Skeletal muscle satellite cell (primary cell): ENCODE results near the gene BAX.
"Not testable (repeated sequence)": the region's sequence is repeated elsewhere in the genome, so short reads cannot be mapped to it uniquely, and the experiment has no call there.

Experiments used
- H3K27me3 ChIP-seq: 2 replicates; pipeline ENCODE4 v1.7.0; 2013; ENCODE audit warnings: low read length; ENCODE audit not compliant: control insufficient read depth, insufficient read depth
- H3K36me3 ChIP-seq: 2 replicates; pipeline ENCODE4 v1.7.0; 2013; ENCODE audit warnings: mild to moderate bottlenecking, control low read depth, low read length; ENCODE audit not compliant: insufficient read depth
- H3K4me1 ChIP-seq: 2 replicates; pipeline ENCODE4 v1.7.0; 2013; ENCODE audit warnings: low read length; ENCODE audit not compliant: control insufficient read depth, insufficient read depth
- H3K4me2 ChIP-seq: 2 replicates; pipeline ENCODE4 v1.7.0; 2013; ENCODE audit warnings: mild to moderate bottlenecking, low read length
- H3K4me3 ChIP-seq: 2 replicates; pipeline ENCODE4 v1.7.0; 2013; ENCODE audit warnings: low read length
- H3K9ac ChIP-seq: 2 replicates; pipeline ENCODE4 v1.7.0; 2013; ENCODE audit warnings: mild to moderate bottlenecking, low read depth, low read length, moderate library complexity
- H3K9me3 ChIP-seq: replicated peaks from 2 replicates; pipeline ENCODE4 v1.7.0; 2013; ENCODE audit warnings: mild to moderate bottlenecking, control low read depth, low read length

BAX gene

GRCh38 chr19:48919271-48919670 lies 35.4 kb upstream of the BAX start:
- H3K27me3 ChIP-seq, H3K9me3 ChIP-seq, H3K4me1 ChIP-seq, H3K4me3 ChIP-seq, H3K9ac ChIP-seq, H3K4me2 ChIP-seq: not testable (repeated sequence)
- peaks cover 57% of the 10 kb centered on the region for H3K36me3 ChIP-seq

DNA sequence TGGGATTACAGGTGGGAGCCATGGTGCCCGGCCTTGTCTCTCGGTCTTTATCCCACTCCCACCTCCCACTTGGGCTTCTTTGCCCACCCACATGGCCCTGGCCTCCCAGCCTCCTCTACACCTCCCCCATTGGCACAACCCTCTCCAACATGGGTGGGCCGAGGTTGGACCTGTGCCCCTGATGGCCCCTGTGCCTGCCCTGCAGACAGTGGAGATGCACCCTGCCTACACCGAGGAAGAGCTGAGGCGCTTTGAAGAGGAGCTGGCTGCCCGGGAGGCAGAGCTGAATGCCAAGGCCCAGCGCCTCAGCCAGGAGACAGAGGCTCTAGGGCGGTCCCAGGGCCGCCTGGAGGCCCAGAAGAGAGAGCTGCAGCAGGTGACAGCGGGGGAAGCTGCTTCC lies 33.7 kb upstream of the BAX start:
- H3K9me3 ChIP-seq, result no peaks in the 10 kb centered on the region
- peaks cover 46% of the 10 kb centered on the region for H3K36me3 ChIP-seq

DNA sequence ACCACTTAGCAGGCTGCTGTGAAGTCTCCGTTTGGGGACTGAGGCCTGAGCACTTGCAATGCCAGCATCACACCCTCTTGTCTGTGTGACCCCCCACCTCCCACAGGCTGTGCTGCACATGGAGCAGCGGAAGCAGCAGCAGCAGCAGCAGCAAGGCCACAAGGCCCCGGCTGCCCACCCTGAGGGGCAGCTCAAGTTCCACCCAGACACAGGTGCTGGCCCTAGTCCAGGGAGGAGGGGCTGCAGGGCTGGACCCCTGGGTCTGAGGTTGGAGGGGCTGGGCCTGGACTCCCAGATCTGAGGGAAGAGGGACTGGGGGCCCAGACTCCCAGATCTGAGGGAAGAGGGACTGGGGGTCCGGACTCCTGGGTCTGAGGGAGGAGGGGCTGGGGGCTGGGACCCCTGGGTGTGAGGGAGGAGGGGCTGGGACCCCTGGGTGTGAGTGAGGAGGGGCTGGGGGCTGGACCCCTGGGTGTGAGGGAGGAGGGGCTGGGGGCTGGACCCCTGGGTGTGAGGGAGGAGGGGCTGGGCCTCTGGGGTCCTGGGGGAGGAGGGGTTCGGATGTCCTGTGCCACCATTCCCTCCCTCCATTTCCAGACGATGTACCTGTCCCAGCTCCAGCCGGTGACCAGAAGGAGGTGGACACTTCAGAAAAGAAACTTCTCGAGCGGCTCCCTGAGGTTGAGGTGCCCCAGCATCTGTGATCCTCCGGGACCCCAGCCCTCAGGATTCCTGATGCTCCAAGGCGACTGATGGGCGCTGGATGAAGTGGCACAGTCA lies 32.8 kb upstream of the BAX start:
- H3K27me3 ChIP-seq, result no peaks in the 10 kb centered on the region
- H3K4me1 ChIP-seq, result peaks cover 22% of the 10 kb centered on the region
- H3K9me3 ChIP-seq, result no peaks in the 10 kb centered on the region
- H3K4me3 ChIP-seq, result no peak overlapping the region
- H3K36me3 ChIP-seq, result peaks cover 45% of the 10 kb centered on the region
- H3K9ac ChIP-seq, result no peak overlapping the region
- no peak overlapping the region for H3K4me2 ChIP-seq

More for the DNA sequence above, 33.7 kb upstream of the BAX start:
- Histone ChIP-seq H3K4me1 (peaks cover 13% of the 10 kb centered on the region), H3K4me2 (no peak overlapping the region), H3K9ac (no peak overlapping the region), H3K4me3 (no peak overlapping the region), H3K27me3 (no peaks in the 10 kb centered on the region)

- Histone ChIP-seq H3K36me3 (peaks cover 44% of the 10 kb centered on the region), H3K4me2 (no peak overlapping the region), H3K27me3 (no peaks in the 10 kb centered on the region), H3K9me3 (no peaks in the 10 kb centered on the region), H3K9ac (no peak overlapping the region), H3K4me1 (peaks cover 24% of the 10 kb centered on the region), H3K4me3 (no peak overlapping the region)
Observed at GRCh38 chr19:48922548-48923490, 31.9 kb upstream of the BAX start.

DNA sequence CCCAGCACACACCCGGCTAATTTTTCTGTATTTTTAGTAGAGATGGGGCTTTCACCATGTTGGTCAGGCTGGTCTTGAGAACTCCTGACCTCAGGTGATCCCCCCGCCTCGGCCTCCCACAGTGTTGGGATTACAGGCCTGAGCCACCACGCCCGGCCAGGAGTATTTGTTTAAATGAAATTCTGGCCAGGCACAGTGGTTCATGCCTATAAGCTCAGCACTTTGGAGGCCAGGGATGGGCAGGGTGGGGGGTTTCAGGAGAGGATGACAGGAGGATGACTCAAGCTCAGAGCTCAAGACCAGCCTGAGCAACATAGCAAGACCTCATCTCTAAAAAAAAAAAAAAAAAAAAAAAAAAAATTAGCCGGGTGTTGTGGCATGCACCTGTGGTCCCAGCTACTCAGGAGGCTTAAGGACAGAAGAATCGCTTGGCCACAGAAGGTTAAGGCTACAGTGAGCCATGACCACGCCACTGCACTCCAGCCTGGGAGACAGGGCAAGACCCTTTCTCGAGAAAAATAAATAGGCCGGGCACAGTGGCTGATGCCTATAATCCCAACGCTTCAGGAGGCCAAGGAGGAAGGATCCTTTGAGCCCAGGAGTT lies 29.3 kb upstream of the BAX start:
- peak overlapping the region; percentile 26 for H3K9ac ChIP-seq

DNA sequence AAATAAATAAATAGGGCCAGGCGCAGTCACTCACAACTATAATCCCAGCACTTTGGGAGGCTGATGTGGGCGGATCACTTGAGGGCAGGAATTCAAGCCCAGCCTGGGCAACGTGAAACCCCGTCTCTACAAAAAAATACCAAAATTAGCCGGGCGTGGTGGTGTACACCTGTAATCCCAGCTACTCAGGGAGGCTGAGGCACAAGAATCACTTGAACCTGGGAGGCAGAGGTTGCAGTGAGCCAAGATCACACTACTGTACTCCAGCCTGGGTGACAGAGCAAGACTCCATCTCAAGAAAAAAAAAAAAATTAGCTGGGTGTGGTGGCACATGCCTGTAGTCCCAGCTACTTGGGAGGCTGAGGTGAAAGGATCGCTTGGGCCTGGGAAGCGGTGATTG lies 28.8 kb upstream of the BAX start:
- H3K36me3 ChIP-seq, result peaks cover 19% of the 10 kb centered on the region
- not testable (repeated sequence) for H3K9ac ChIP-seq

More for the DNA sequence above, 29.3 kb upstream of the BAX start:
- Histone ChIP-seq H3K4me1 (peaks cover 27% of the 10 kb centered on the region), H3K4me3 (no peak overlapping the region), H3K4me2 (no peak overlapping the region), H3K9me3 (no peaks in the 10 kb centered on the region), H3K36me3 (peaks cover 24% of the 10 kb centered on the region), H3K27me3 (no peaks in the 10 kb centered on the region)

DNA sequence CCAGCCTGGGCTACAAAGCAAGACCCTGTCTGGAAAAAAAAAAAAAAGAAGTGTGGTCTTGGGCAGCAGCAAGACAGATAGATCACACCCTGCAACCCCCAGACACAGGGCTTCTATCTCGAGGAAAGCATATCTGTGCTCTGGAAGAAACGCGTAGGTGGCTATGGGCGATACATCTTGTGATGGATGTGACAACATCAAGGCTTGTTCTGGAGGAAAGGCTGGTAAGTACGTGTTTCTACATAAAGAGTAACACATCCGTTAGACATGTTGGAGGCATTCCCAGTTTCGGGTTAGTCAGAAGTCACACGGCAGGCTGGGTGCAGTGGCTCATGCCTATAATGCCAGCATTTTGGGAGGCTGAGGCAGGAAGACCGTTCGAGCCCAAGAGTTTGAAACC lies 27.8 kb upstream of the BAX start:
- Histone ChIP-seq H3K27me3 (no peaks in the 10 kb centered on the region), H3K4me2 (peak overlapping the region; percentile 19), H3K9ac (peak overlapping the region; percentile 22), H3K4me1 (peaks cover 27% of the 10 kb centered on the region), H3K9me3 (no peaks in the 10 kb centered on the region), H3K4me3 (no peak overlapping the region), H3K36me3 (peaks cover 10% of the 10 kb centered on the region)

More for the DNA sequence above, 28.8 kb upstream of the BAX start:
- not testable (repeated sequence) for H3K4me3 ChIP-seq, H3K9me3 ChIP-seq, H3K27me3 ChIP-seq, H3K4me2 ChIP-seq
- H3K4me1 ChIP-seq, result peaks cover 27% of the 10 kb centered on the region

GRCh38 chr19:48927692-48928091 lies 27.0 kb upstream of the BAX start:
- H3K4me2 ChIP-seq, H3K4me3 ChIP-seq, H3K27me3 ChIP-seq, H3K9ac ChIP-seq, H3K36me3 ChIP-seq, H3K9me3 ChIP-seq: not testable (repeated sequence)
- peaks cover 27% of the 10 kb centered on the region for H3K4me1 ChIP-seq

DNA sequence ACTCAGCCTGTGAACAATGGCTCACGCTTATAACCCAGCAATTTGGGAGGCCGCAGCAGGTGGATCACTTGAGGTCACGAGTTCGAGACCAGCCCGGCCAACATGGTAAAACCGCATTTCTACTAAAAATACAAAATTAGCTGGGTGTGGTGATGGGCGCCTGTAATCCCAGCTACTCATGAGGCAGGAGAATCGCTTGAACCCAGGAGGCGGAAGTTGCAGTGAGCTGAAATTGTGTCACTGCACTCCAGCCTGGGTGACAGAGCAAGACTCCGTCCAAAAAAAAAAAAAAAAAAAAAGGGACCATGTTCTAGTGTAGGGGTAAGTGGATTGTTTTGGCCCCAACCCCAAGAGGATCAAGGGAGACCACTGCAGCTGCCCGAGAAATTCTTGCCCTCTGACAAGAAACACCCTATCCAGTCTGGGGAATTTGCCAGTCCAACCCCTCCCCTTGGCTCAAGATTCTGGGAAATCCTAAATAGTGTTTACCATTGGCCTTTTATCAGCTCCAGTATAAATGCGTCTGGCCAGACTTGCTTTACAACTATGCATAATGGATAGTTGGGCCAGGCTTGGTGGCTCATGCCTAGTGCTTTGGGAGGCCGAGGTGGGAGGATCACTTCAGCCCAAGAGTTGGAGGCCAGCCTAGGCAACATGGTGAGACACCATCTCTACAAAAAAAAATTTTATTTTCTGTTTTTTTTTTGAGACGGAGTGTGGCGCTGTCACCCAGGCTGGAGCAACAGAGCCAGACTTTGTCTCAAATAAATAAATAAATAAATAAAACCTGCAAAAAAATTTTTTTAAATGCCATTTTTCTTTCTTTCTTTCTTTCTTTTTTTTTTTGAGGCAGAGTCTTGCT lies 26.3 kb upstream of the BAX start:
- peaks cover 30% of the 10 kb centered on the region for H3K4me1 ChIP-seq
- H3K36me3 ChIP-seq, result no peaks in the 10 kb centered on the region
- no peak overlapping the region for H3K4me2 ChIP-seq
- H3K4me3 ChIP-seq, result no peak overlapping the region
- peaks cover 9% of the 10 kb centered on the region for H3K27me3 ChIP-seq
- no peak overlapping the region for H3K9ac ChIP-seq
- H3K9me3 ChIP-seq, result no peaks in the 10 kb centered on the region

DNA sequence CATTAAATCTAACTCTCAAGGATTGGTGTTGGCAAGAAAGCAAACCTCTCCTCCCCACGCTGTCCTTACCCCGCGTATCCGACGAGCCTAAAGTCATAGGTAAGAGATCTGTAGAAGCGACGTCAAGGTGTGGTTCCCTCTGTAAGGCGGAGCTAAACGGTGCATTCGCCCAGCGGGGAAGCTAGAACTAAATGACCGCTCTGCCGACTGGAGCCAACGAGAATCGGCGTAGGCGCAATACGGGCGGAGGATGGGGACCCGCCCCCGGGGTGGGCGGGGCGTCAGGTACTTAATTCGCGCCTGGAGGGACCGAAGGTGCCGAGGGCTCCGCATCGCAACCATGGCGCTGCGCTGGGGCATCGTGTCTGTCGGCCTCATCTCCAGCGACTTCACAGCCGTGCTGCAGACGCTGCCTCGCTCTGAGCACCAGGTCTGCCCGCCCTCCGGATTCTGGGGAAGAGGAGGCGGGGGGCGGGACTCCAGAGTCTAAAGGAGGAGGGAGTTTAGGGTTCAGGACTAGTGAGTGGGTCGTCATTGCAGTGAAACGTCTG lies 21.2 kb upstream of the BAX start, which contains the start of gene DHDH:
TSS of gene DHDH (plus strand) at position 318 of the 551 bp plus-strand sequence. CDS start at position 341, 23 bp downstream.
- Histone ChIP-seq H3K9ac (peak within 1 kb of the TSS; percentile 3), H3K4me2 (peak within 1 kb of the TSS; percentile 92)

More for the DNA sequence above, 21.2 kb upstream of the BAX start, which contains the start of gene DHDH:
- no peaks in the 10 kb centered on the region for H3K36me3 ChIP-seq
- peak within 1 kb of the TSS; percentile 68 for H3K4me3 ChIP-seq
- peaks cover 9% of the 10 kb centered on the region for H3K4me1 ChIP-seq
- no peaks in the 10 kb centered on the region for H3K9me3 ChIP-seq
- H3K27me3 ChIP-seq, result peaks cover 9% of the 10 kb centered on the region
